Stimulated activated naive CD8-positive, alpha-beta T cell treated with anti-CD3 and anti-CD28 coated beads, Interleukin-15, amount 100 ng/mL, for 72 hours (primary cell): Measurements from ENCODE around the gene REL.

Source experiments
- ATAC-seq: fragments of 150-1000 bp; cut with Tn5 transposase; 2 replicates; pipeline ENCODE4 v1.10.0; 2021; ENCODE audit warnings: mild to moderate bottlenecking, moderate library complexity
- DNase-seq, 2 donors: peaks; one replicate each; pipeline ENCODE4 v3.0.0; 2021 to 2022
- H3K27ac Mint-ChIP-seq, 2 donors: one replicate each; pipeline ENCODE4 v1.8.0; 2022; ENCODE audit warnings: mild to moderate bottlenecking in 2 of 2, mixed read lengths in 2 of 2, moderate library complexity in 2 of 2
- H3K27me3 Mint-ChIP-seq: one replicate; pipeline ENCODE4 v1.8.0; 2022; ENCODE audit warnings: mixed read lengths
- H3K4me1 Mint-ChIP-seq: one replicate; pipeline ENCODE4 v1.8.0; 2022; ENCODE audit warnings: mild to moderate bottlenecking, mixed read lengths
- H3K4me3 Mint-ChIP-seq, 2 donors: one replicate each; pipeline ENCODE4 v1.8.0; 2022; ENCODE audit warnings: mild to moderate bottlenecking in 2 of 2, mixed read lengths in 2 of 2, moderate library complexity in 1 of 2
- H3K9me3 Mint-ChIP-seq, 2 donors: one replicate each; pipeline ENCODE4 v1.8.0; 2022; ENCODE audit warnings: mixed read lengths in 2 of 2

REL gene

DNA sequence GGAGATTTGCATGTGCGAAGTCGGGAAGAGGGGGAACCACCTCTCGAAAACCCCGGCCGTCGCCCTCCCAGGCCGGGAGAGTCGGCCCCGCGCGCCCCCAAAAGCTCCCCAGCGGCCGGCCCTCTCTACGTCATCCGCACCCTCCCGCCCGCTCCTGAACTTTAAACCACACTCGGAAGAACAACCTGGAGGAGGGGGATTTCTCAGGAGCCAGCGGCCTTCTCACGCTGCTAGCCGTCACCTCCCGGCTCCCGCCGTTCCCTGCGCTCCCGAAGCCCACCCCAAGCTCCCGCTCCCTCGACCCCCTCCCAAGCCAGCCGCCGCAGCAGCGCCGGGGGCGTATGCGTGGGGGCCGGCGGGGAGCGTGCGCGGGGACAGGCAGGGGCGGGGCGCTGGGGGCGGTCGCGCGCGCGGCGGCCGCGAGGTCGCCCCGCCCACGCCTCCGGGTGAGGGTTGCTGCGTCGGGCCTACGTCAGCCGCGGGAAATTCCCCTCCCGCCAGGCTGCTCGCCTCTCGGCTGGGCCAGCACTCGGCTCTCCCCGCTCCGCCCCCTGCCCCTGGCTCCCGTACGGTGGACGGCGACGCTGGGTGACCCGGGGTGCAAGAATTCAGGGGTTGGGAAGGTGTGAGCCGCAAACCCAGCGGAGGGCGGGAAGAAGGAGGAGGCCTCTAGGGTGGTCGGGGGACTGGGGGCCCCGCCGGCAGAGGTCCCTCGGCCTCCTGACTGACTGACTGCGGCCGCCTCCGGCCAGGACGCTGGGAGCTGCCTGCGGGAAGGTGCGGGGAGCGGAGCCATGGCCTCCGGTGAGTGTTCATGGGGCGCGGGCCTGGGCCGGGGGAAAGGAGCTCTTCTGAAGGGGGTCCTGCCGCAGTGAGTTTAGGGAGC lies at the start of gene REL:
TSS of gene REL (plus strand) at position 528 of the 886 bp plus-strand sequence. CDS start at position 795, 267 bp downstream.
- peak within 1 kb of the TSS; percentile 90 to 99 for H3K4me3 Mint-ChIP-seq
- peak within 1 kb of the TSS; percentile 99 for H3K27ac Mint-ChIP-seq
- H3K27me3 Mint-ChIP-seq: no peaks in the 10 kb centered on the region
- peak; percentile 89 to 94 for DNase-seq
- peaks cover 18% of the 10 kb centered on the region for H3K4me1 Mint-ChIP-seq
- peak; percentile 89 for ATAC-seq
- H3K9me3 Mint-ChIP-seq: no peaks in the 10 kb centered on the region

DNA sequence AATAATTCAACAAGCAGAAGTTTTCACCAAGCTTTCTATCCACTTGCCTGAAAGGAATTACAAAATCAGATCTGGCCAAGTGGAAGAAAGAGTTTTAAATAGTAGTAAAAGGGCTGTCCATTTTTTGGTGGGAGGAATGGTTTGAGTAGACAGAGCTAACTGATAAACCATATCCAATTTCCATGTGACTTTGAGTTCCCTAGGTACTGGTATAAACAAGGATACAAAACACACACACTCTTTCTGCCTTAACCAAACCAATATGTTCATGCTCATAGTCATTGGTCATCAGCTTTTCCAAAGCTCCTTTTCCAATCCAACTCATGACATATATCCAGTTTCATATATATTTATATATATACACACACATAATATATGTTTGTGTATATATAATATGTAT lies 49.5 kb upstream of the REL start:
- no peak overlapping the region for H3K27ac Mint-ChIP-seq
- ATAC-seq (no peak), DNase-seq (no peak)
- peaks cover 5 to 7% of the 10 kb centered on the region in 2 donors for H3K9me3 Mint-ChIP-seq
- H3K4me1 Mint-ChIP-seq: peaks cover 56% of the 10 kb centered on the region
- no peak overlapping the region for H3K4me3 Mint-ChIP-seq
- H3K27me3 Mint-ChIP-seq: peaks cover 11% of the 10 kb centered on the region

DNA sequence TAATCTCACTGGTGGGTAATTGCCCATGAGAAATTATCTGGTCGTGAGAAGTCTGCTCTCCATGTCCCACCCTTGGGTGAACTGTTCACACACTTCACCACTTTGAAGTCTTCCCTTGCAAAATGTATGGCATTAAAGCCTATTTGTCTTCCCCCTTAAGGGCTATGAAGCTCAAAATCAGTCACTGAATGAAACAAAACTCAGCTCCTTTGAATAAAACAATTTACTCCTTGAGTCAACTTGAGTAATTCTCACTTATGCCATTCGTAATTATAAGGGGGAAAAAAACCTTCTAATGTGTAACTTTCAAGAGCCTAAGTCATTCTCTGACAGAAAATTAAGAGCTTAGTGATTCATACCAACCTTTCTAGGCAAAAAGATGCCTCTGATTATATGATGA lies 48.8 kb upstream of the REL start:
- peaks cover 5 to 7% of the 10 kb centered on the region in 2 donors for H3K9me3 Mint-ChIP-seq

DNA sequence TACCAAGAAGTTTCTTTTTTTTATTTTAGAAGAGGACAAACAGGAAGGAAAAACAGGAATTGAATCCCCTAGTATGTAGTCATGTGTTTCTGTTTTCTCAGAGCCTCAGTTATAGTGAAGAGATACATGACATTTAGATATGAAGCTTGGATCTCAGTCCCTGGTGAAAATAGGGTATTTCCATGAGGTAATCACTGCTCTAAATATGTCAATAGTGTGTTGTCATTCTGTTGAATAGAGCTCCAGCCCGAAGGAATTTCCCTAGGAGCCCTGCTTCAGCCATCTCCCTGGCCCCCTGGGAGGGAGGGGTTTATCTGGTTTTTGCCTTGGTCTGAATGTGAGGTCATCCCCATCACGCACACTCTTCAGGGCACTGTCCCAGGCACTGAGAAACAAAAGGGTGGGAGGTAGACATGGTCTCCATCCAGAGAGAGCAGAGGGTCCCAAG lies 47.1 kb upstream of the REL start:
- DNase-seq (no peak), ATAC-seq (peak; percentile 24)
- H3K9me3 Mint-ChIP-seq: peaks cover 5 to 7% of the 10 kb centered on the region in 2 donors

More for the DNA sequence above, 48.8 kb upstream of the REL start:
- no peak for DNase-seq
- Mint-ChIP-seq H3K27me3 (peaks cover 11% of the 10 kb centered on the region), H3K4me1 (peaks cover 55% of the 10 kb centered on the region), H3K4me3 (peak overlapping the region in 1 of 2 donors; percentile 18), H3K27ac (peak overlapping the region in 1 of 2 donors; percentile 68)
- peak; percentile 83 for ATAC-seq

DNA sequence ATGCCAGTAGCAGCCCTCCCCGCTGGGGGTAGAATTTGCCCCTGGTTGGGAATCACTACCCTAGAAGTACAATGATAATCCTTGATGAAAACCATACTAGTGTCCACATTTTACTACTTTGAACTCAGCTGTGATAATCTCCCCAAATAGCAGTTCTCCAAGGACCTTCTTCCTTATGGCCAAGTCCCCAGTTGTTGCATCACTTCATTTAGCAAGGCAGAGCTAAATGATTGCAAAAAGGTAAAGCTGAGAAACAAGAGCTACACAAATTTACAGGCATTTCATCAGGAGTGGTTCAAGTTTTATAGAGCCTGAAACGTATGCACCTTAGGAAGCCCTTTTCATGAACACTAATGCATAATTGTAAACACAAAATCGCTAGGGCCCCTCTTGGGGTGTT lies 44.9 kb upstream of the REL start:
- Mint-ChIP-seq H3K4me3 (no peak overlapping the region), H3K4me1 (peaks cover 67% of the 10 kb centered on the region), H3K27me3 (no peaks in the 10 kb centered on the region), H3K27ac (no peak overlapping the region), H3K9me3 (peaks cover 0 to 5% of the 10 kb centered on the region in 2 donors)
- no peak for DNase-seq
- ATAC-seq: no peak

More for the DNA sequence above, 47.1 kb upstream of the REL start:
- H3K27me3 Mint-ChIP-seq: peaks cover 11% of the 10 kb centered on the region
- H3K4me1 Mint-ChIP-seq: peaks cover 55% of the 10 kb centered on the region
- H3K4me3 Mint-ChIP-seq: no peak overlapping the region
- peak overlapping the region in 1 of 2 donors; percentile 47 for H3K27ac Mint-ChIP-seq

DNA sequence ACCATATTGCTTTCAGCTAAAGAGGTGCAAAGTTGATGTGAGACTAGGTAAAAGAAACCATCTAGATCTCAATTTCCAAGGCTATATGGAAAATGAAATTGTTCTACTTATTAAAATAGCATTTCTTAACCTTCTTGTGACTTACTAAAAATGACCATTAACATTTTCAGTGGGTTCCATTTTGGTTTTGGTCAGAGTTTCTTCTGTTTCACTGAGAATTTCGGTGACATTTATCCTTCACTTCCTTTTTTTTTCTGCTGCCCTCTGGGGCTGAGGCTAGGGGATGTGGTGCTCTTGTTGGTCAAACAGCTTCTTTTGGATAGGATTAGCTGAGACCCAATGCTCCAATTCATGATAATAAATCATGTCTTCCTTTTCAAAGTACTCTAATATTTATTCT lies 44.3 kb upstream of the REL start:
- DNase-seq (no peak), ATAC-seq (no peak)
- H3K4me3 Mint-ChIP-seq: peak overlapping the region in 1 of 2 donors; percentile 13
- H3K27ac Mint-ChIP-seq: no peak overlapping the region
- H3K9me3 Mint-ChIP-seq: peaks cover 0 to 5% of the 10 kb centered on the region in 2 donors
- no peaks in the 10 kb centered on the region for H3K27me3 Mint-ChIP-seq
- peaks cover 68% of the 10 kb centered on the region for H3K4me1 Mint-ChIP-seq

DNA sequence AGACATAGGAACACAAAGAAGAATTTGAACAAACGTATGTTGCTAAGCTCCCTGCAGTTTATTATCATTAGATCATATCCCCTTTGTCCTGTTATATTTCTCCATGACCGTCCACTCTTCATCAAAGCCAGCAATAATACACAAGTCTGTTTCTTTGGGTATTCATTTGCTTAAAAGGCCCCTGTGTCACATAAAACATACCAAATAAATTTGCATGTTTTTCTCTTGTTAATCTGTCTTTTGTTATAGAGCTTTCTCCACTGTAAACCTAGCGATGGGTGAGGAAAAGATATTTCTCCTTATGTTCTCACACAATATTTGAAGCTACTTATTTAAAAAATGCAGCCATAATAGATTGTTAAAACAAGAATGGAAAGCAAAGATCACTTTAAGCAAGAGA lies 42.9 kb upstream of the REL start:
- H3K4me3 Mint-ChIP-seq: no peak overlapping the region
- peaks cover 0 to 5% of the 10 kb centered on the region in 2 donors for H3K9me3 Mint-ChIP-seq
- peaks cover 68% of the 10 kb centered on the region for H3K4me1 Mint-ChIP-seq
- H3K27me3 Mint-ChIP-seq: no peaks in the 10 kb centered on the region
- ATAC-seq: no peak
- no peak overlapping the region for H3K27ac Mint-ChIP-seq
- no peak for DNase-seq

DNA sequence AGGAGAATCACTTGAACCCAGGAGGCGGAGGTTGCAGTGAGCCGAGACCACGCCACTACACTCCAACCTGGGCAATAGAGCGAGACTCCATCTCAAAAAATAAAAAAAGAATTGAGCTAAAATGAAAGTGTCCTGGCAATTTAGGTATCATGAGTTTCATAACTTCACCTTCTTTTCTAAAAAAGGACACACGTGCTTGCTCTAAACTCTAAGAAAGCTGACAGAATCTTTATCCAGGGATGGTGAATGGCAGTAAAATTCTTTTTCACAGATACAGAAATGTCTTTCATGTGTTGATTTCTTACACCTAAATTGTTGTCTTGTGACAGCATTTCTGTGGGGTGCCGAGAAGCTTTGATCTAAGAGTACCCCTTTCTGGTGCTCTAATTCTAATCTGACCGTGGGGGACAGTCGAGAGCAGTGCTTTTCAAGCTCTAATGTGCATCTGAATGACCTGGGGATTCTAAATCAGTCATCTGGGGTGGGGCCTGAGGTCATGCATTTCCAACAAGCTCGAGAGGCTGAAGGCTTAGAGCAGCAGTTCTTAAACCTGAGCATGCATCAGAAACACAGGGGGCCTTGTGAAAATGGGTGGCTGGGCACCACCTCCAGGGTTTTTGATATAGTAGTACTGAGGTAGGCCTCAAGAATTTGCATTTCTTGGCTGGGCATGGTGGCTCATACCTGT lies 42.1 kb upstream of the REL start:
- H3K9me3 Mint-ChIP-seq: peaks cover 0 to 5% of the 10 kb centered on the region in 2 donors
- H3K4me1 Mint-ChIP-seq: peaks cover 68% of the 10 kb centered on the region
- ATAC-seq (peak; percentile 47), DNase-seq (no peak)
- H3K27ac Mint-ChIP-seq: no peak overlapping the region
- no peaks in the 10 kb centered on the region for H3K27me3 Mint-ChIP-seq
- H3K4me3 Mint-ChIP-seq: no peak overlapping the region

DNA sequence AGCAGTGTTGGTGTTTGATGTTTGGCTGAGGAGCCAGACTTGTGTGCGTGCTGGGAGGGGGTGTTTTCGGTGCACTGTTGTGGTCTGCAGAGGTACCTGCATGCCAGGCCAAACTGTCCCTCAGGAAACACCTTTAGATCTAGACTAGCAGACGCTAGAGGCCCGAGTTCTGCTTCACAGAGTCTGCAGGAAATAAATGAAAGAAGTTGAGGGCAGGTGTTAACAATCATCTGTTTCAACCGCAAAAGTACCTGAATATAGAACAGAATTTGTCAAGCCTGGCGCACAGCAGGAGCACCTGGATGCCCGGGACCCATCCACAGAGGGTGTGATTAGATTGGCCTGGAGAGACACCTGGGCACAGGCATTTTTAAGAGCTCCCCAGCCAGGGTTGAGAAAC lies 40.5 kb upstream of the REL start:
- Mint-ChIP-seq H3K27ac (peak overlapping the region in 1 of 2 donors; percentile 10), H3K4me1 (peaks cover 69% of the 10 kb centered on the region), H3K9me3 (peaks cover 0 to 3% of the 10 kb centered on the region in 2 donors), H3K4me3 (peak overlapping the region in 1 of 2 donors; percentile 63), H3K27me3 (no peaks in the 10 kb centered on the region)
- no peak for DNase-seq
- peak; percentile 65 for ATAC-seq

DNA sequence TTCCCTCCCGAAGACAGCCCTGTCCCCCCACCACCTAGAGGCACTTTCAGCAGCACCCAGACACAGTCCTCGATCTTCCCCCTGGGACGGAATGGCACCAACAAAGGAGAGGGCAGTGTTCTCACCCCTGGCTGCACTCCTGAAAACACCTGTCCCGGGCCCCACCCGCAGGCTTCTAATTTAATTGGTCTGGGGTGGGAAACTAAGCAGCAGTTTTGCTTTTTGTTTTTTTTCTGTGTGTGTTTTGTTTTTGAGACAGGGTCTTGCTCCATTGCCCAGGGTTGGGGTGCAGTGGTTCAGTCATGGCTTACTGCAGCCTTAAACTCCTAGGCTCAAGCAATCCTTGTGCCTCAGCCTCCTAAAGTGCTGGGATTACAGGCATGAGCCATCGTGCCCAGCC lies 38.4 kb upstream of the REL start:
- H3K27ac Mint-ChIP-seq: peak overlapping the region in 1 of 2 donors; percentile 77
- H3K4me3 Mint-ChIP-seq: no peak overlapping the region
- peaks cover 55% of the 10 kb centered on the region for H3K4me1 Mint-ChIP-seq
- H3K27me3 Mint-ChIP-seq: no peaks in the 10 kb centered on the region
- peaks cover 0 to 4% of the 10 kb centered on the region in 2 donors for H3K9me3 Mint-ChIP-seq
- DNase-seq (no peak), ATAC-seq (no peak)

DNA sequence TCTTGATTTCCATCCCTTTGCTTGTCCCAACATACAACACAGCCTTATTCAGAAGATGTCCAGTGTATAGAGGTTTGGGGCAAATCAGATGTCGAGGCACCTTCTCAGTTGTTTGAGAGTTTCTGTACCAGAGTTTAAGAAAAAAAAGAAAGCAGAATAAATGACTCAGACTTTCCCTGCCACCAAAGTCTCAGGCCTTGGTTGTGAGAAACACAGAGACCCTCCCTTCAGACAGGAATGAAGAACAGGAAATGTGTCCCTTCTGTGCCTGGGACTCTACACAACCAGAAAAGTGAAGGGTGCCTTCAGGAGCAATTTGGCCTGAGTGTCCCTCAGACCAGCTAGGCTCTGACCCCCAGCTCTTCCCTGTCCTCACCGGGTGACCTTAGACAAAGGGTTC lies 37.3 kb upstream of the REL start:
- Mint-ChIP-seq H3K4me1 (peaks cover 54% of the 10 kb centered on the region), H3K4me3 (peak overlapping the region; percentile 7 to 61), H3K9me3 (peaks cover 0 to 4% of the 10 kb centered on the region in 2 donors), H3K27ac (peak overlapping the region; percentile 31 to 59), H3K27me3 (no peaks in the 10 kb centered on the region)
- DNase-seq: no peak
- peak; percentile 76 for ATAC-seq

DNA sequence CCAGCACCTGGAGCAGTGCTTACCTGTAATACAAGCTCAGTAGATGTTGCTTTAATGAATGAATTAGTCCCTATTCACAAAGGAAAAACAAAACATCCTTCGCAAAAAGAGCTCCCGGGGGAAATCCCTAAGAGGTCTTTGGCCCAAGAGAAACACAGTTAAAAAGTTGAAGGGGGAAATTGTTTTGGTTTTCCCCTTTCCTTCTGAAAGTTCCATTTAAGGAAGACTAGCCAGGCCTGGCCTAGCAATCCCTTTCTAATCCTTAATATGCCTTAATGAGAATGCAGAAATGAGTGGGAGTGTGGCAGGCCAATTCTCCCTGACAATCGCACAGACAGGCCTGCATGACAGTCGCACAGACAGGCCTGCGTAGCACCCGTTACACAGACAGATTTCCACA lies 33.5 kb upstream of the REL start:
- no peak for ATAC-seq
- DNase-seq: no peak
- H3K27ac Mint-ChIP-seq: no peak overlapping the region
- H3K9me3 Mint-ChIP-seq: peaks cover 0 to 4% of the 10 kb centered on the region in 2 donors
- no peaks in the 10 kb centered on the region for H3K27me3 Mint-ChIP-seq
- H3K4me3 Mint-ChIP-seq: no peak overlapping the region
- H3K4me1 Mint-ChIP-seq: peaks cover 26% of the 10 kb centered on the region

DNA sequence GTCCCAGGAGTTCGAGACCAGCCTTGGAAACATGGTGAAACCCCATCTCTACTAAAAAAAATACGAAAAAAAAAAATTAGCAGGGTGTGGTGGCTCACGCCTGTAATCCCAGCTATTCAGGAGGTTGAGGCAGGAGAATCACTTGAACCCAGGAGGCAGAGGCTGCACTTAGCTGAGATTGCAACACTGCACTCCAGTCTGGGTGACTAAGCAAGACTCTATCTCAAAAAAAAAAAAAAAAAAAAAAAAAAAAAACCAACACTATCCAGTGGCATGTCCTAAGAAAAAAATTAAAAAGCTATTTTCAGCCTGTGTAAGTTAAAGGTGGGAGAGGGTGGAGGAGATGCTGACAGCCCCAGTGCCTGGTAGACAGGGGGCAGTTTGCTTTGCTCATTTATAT lies 32.2 kb upstream of the REL start:
- ATAC-seq (no peak), DNase-seq (no peak)
- H3K27me3 Mint-ChIP-seq: no peaks in the 10 kb centered on the region
- no peak overlapping the region for H3K4me3 Mint-ChIP-seq
- H3K9me3 Mint-ChIP-seq: peaks cover 0 to 4% of the 10 kb centered on the region in 2 donors
- no peak overlapping the region for H3K27ac Mint-ChIP-seq
- H3K4me1 Mint-ChIP-seq: peaks cover 13% of the 10 kb centered on the region

DNA sequence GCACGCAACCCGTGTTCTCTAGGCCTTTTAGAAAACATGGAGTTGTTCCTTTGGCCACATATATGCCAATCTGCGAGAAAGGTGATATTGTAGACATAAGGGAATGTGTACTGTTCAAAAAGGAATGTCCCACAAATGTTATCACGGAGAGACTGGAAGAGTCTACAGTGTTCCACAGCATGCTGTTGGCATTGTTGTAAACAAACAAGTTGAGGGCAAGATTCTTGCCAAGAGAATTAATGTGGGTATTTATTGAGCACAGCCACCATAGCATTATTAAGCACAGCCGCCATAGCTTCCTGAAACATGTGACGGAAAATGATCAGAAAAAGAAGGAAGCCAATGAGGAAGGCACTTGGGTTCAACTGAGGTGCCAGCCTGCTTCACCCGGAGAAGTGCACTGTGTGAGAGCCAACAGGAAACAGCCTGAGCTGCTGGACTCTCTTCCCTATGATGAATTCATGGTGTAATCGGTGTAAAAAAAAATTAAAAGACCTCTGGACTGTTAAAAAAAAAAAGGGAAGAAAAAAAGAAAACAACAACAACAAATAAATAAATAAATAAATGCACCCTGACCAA lies 29.0 kb upstream of the REL start:
- no peak overlapping the region for H3K4me3 Mint-ChIP-seq
- H3K9me3 Mint-ChIP-seq: no peaks in the 10 kb centered on the region
- H3K4me1 Mint-ChIP-seq: peaks cover 10% of the 10 kb centered on the region
- ATAC-seq: no peak
- DNase-seq: no peak
- H3K27me3 Mint-ChIP-seq: no peaks in the 10 kb centered on the region
- H3K27ac Mint-ChIP-seq: no peak overlapping the region

DNA sequence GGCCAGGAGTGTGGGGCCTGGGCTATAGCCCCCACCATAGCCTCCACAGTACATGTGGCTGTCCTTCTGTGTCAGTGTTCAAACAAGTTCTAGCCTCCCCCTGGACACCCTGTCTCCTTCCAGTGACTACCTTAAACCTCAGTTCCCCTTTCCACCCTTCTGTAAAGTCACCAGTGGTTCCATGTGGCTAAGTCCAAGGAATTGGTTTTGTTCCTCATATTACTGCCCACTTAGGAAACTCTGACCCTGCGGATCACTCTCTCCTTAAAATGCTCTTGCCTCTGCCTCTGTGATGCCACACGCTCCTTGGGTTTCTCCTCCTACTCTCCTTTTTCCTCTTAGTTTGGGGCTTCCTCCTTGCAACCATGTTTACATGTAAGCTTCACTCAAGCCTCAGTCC lies 27.8 kb upstream of the REL start:
- H3K4me1 Mint-ChIP-seq: peaks cover 10% of the 10 kb centered on the region
- no peaks in the 10 kb centered on the region for H3K9me3 Mint-ChIP-seq
- no peak overlapping the region for H3K27ac Mint-ChIP-seq
- H3K4me3 Mint-ChIP-seq: no peak overlapping the region
- no peaks in the 10 kb centered on the region for H3K27me3 Mint-ChIP-seq
- ATAC-seq (no peak), DNase-seq (no peak)
